ENCODE results near the gene TSEN15.

TSEN15 gene

GRCh38 chr1:184051485-184052193, at the start of gene TSEN15:
Gene TSEN15 (plus strand): TSS chr1:184051730. CDS start chr1:184051756, 26 bp downstream.
- peaks cover 5% of the 10 kb centered on the region for H3K36me3 ChIP-seq (ENCODE audit: insufficient read depth, low read depth, low read length)
- peak within 1 kb of the TSS; percentile 44 for H3K27ac ChIP-seq (ENCODE audit: low read length)
- peak within 1 kb of the TSS; percentile 95 for H3K9ac ChIP-seq (ENCODE audit: low read depth, low read length)
- no peaks in the 10 kb centered on the region for H3K9me3 ChIP-seq (ENCODE audit: insufficient read depth, low read depth, low read length)
- H3K4me1 ChIP-seq (ENCODE audit: insufficient read depth, low read length) = peaks cover 37% of the 10 kb centered on the region
- peaks cover 9% of the 10 kb centered on the region; the same call in 1 of the 2 replicates for H3K27me3 ChIP-seq (ENCODE audit: insufficient read depth, low read length)
- peak within 1 kb of the TSS; percentile 88 for H3K4me3 ChIP-seq (ENCODE audit: low read length)

- no peak overlapping the region for H3K9ac ChIP-seq (ENCODE audit: low read depth, low read length)
Observed at GRCh38 chr1:184002071-184002470, 49.5 kb upstream of the TSEN15 start.

GRCh38 chr1:184004935-184005334, 46.6 kb upstream of the TSEN15 start:
- Histone ChIP-seq H3K27ac (ENCODE audit: low read length) (no peak overlapping the region), H3K4me3 (ENCODE audit: low read length) (no peak overlapping the region), H3K36me3 (ENCODE audit: insufficient read depth, low read depth, low read length) (no peaks in the 10 kb centered on the region), H3K9ac (ENCODE audit: low read depth, low read length) (no peak overlapping the region), H3K27me3 (ENCODE audit: insufficient read depth, low read length) (no peaks in the 10 kb centered on the region), H3K4me1 (ENCODE audit: insufficient read depth, low read length) (peaks cover 7% of the 10 kb centered on the region), H3K9me3 (ENCODE audit: insufficient read depth, low read depth, low read length) (no peaks in the 10 kb centered on the region)

More at GRCh38 chr1:184002071-184002470, 49.5 kb upstream of the TSEN15 start:
- no peak overlapping the region for H3K4me3 ChIP-seq (ENCODE audit: low read length)
- peaks cover 7% of the 10 kb centered on the region for H3K4me1 ChIP-seq (ENCODE audit: insufficient read depth, low read length)
- no peaks in the 10 kb centered on the region for H3K36me3 ChIP-seq (ENCODE audit: insufficient read depth, low read depth, low read length)
- no peak overlapping the region for H3K27ac ChIP-seq (ENCODE audit: low read length)
- no peaks in the 10 kb centered on the region for H3K9me3 ChIP-seq (ENCODE audit: insufficient read depth, low read depth, low read length)
- H3K27me3 ChIP-seq (ENCODE audit: insufficient read depth, low read length) = no peaks in the 10 kb centered on the region

GRCh38 chr1:184005506-184005905, 46.0 kb upstream of the TSEN15 start:
- no peak overlapping the region for H3K27ac ChIP-seq (ENCODE audit: low read length)
- no peak overlapping the region for H3K4me3 ChIP-seq (ENCODE audit: low read length)
- H3K9me3 ChIP-seq (ENCODE audit: insufficient read depth, low read depth, low read length) = no peaks in the 10 kb centered on the region
- peaks cover 7% of the 10 kb centered on the region for H3K4me1 ChIP-seq (ENCODE audit: insufficient read depth, low read length)
- no peaks in the 10 kb centered on the region for H3K36me3 ChIP-seq (ENCODE audit: insufficient read depth, low read depth, low read length)
- H3K9ac ChIP-seq (ENCODE audit: low read depth, low read length) = no peak overlapping the region
- H3K27me3 ChIP-seq (ENCODE audit: insufficient read depth, low read length) = no peaks in the 10 kb centered on the region

- Histone ChIP-seq H3K4me3 (ENCODE audit: low read length) (no peak overlapping the region), H3K4me1 (ENCODE audit: insufficient read depth, low read length) (no peaks in the 10 kb centered on the region), H3K9ac (ENCODE audit: low read depth, low read length) (no peak overlapping the region), H3K27ac (ENCODE audit: low read length) (no peak overlapping the region), H3K36me3 (ENCODE audit: insufficient read depth, low read depth, low read length) (no peaks in the 10 kb centered on the region), H3K27me3 (ENCODE audit: insufficient read depth, low read length) (no peaks in the 10 kb centered on the region), H3K9me3 (ENCODE audit: insufficient read depth, low read depth, low read length) (peaks cover 6% of the 10 kb centered on the region; the same call in 1 of the 2 replicates)
Observed at GRCh38 chr1:184010788-184011187, 40.7 kb upstream of the TSEN15 start.

GRCh38 chr1:184012187-184012586, 39.3 kb upstream of the TSEN15 start:
- H3K9ac ChIP-seq (ENCODE audit: low read depth, low read length) = no peak overlapping the region
- no peak overlapping the region for H3K27ac ChIP-seq (ENCODE audit: low read length)
- no peaks in the 10 kb centered on the region for H3K36me3 ChIP-seq (ENCODE audit: insufficient read depth, low read depth, low read length)
- peaks cover 6% of the 10 kb centered on the region; the same call in 1 of the 2 replicates for H3K9me3 ChIP-seq (ENCODE audit: insufficient read depth, low read depth, low read length)
- H3K4me3 ChIP-seq (ENCODE audit: low read length) = no peak overlapping the region
- peaks cover 2% of the 10 kb centered on the region; the same call in 1 of the 2 replicates for H3K4me1 ChIP-seq (ENCODE audit: insufficient read depth, low read length)
- H3K27me3 ChIP-seq (ENCODE audit: insufficient read depth, low read length) = no peaks in the 10 kb centered on the region

GRCh38 chr1:184014271-184014670, 37.3 kb upstream of the TSEN15 start:
- Histone ChIP-seq H3K27me3 (ENCODE audit: insufficient read depth, low read length) (no peaks in the 10 kb centered on the region), H3K9me3 (ENCODE audit: insufficient read depth, low read depth, low read length) (peaks cover 6% of the 10 kb centered on the region; the same call in 1 of the 2 replicates), H3K4me1 (ENCODE audit: insufficient read depth, low read length) (peaks cover 10% of the 10 kb centered on the region; the same call in 1 of the 2 replicates), H3K36me3 (ENCODE audit: insufficient read depth, low read depth, low read length) (no peaks in the 10 kb centered on the region), H3K4me3 (ENCODE audit: low read length) (no peak overlapping the region), H3K9ac (ENCODE audit: low read depth, low read length) (no peak overlapping the region), H3K27ac (ENCODE audit: low read length) (no peak overlapping the region)

- Histone ChIP-seq H3K27ac (ENCODE audit: low read length) (no peak overlapping the region), H3K27me3 (ENCODE audit: insufficient read depth, low read length) (no peaks in the 10 kb centered on the region), H3K36me3 (ENCODE audit: insufficient read depth, low read depth, low read length) (no peaks in the 10 kb centered on the region), H3K9me3 (ENCODE audit: insufficient read depth, low read depth, low read length) (peaks cover 5% of the 10 kb centered on the region; the same call in 1 of the 2 replicates), H3K4me3 (ENCODE audit: low read length) (no peak overlapping the region), H3K4me1 (ENCODE audit: insufficient read depth, low read length) (peaks cover 10% of the 10 kb centered on the region; the same call in 1 of the 2 replicates), H3K9ac (ENCODE audit: low read depth, low read length) (no peak overlapping the region)
Observed at GRCh38 chr1:184016169-184016568, 35.4 kb upstream of the TSEN15 start.

GRCh38 chr1:184017306-184017705, 34.2 kb upstream of the TSEN15 start:
- Histone ChIP-seq H3K9ac (ENCODE audit: low read depth, low read length) (no peak overlapping the region), H3K27ac (ENCODE audit: low read length) (no peak overlapping the region), H3K4me1 (ENCODE audit: insufficient read depth, low read length) (peaks cover 10% of the 10 kb centered on the region; the same call in 1 of the 2 replicates), H3K4me3 (ENCODE audit: low read length) (peak overlapping the region; percentile 37; the same call in 1 of the 2 replicates), H3K27me3 (ENCODE audit: insufficient read depth, low read length) (no peaks in the 10 kb centered on the region), H3K9me3 (ENCODE audit: insufficient read depth, low read depth, low read length) (no peaks in the 10 kb centered on the region), H3K36me3 (ENCODE audit: insufficient read depth, low read depth, low read length) (no peaks in the 10 kb centered on the region)

GRCh38 chr1:184018622-184019021, 32.9 kb upstream of the TSEN15 start:
- no peaks in the 10 kb centered on the region for H3K36me3 ChIP-seq (ENCODE audit: insufficient read depth, low read depth, low read length)
- H3K27me3 ChIP-seq (ENCODE audit: insufficient read depth, low read length) = no peaks in the 10 kb centered on the region; the same call in 1 of the 2 replicates
- H3K4me3 ChIP-seq (ENCODE audit: low read length) = no peak overlapping the region
- H3K27ac ChIP-seq (ENCODE audit: low read length) = no peak overlapping the region
- H3K9ac ChIP-seq (ENCODE audit: low read depth, low read length) = no peak overlapping the region
- peaks cover 14% of the 10 kb centered on the region for H3K4me1 ChIP-seq (ENCODE audit: insufficient read depth, low read length)
- no peaks in the 10 kb centered on the region for H3K9me3 ChIP-seq (ENCODE audit: insufficient read depth, low read depth, low read length)

- Histone ChIP-seq H3K9ac (ENCODE audit: low read depth, low read length) (no peak overlapping the region), H3K27ac (ENCODE audit: low read length) (no peak overlapping the region), H3K27me3 (ENCODE audit: insufficient read depth, low read length) (no peaks in the 10 kb centered on the region; the same call in 1 of the 2 replicates), H3K36me3 (ENCODE audit: insufficient read depth, low read depth, low read length) (no peaks in the 10 kb centered on the region), H3K4me1 (ENCODE audit: insufficient read depth, low read length) (peaks cover 14% of the 10 kb centered on the region), H3K9me3 (ENCODE audit: insufficient read depth, low read depth, low read length) (no peaks in the 10 kb centered on the region), H3K4me3 (ENCODE audit: low read length) (no peak overlapping the region)
Observed at GRCh38 chr1:184019069-184019468, 32.5 kb upstream of the TSEN15 start.

GRCh38 chr1:184019506-184019905, 32.0 kb upstream of the TSEN15 start:
- Histone ChIP-seq H3K27me3 (ENCODE audit: insufficient read depth, low read length) (peaks cover under 1% of the 10 kb centered on the region; the same call in 1 of the 2 replicates), H3K4me3 (ENCODE audit: low read length) (no peak overlapping the region), H3K36me3 (ENCODE audit: insufficient read depth, low read depth, low read length) (no peaks in the 10 kb centered on the region), H3K4me1 (ENCODE audit: insufficient read depth, low read length) (peaks cover 14% of the 10 kb centered on the region), H3K27ac (ENCODE audit: low read length) (no peak overlapping the region), H3K9ac (ENCODE audit: low read depth, low read length) (no peak overlapping the region), H3K9me3 (ENCODE audit: insufficient read depth, low read depth, low read length) (no peaks in the 10 kb centered on the region)
